Activated naive CD4-positive, alpha-beta T cell treated with anti-CD3 and anti-CD28 coated beads, Interleukin-2, amount 50 U/mL, for 72 hours (primary cell): ENCODE measurements around the gene SYNGR2. TPM values are rescaled to one million over a fixed set of nuclear protein-coding genes. Genes with fewer than 3 reads are reported as not detected.
A peak's percentile ranks its signal among the peaks of the same experiment; 100 is the strongest.

Source experiments
- ATAC-seq, 2 donors: fragments of 150-1000 bp; cut with Tn5 transposase; 2 replicates each; pipeline ENCODE4 v1.10.0; 2021; ENCODE audit warnings: mild to moderate bottlenecking in 2 of 2, moderate library complexity in 2 of 2
- DNase-seq, 2 donors: peaks; one replicate each; pipeline ENCODE4 v3.0.0; 2021 to 2022; ENCODE audit warnings: low spot score in 2 of 2
- H3K27ac Mint-ChIP-seq, 2 donors: one replicate each; pipeline ENCODE4 v1.8.0; 2022; ENCODE audit warnings: mild to moderate bottlenecking in 2 of 2, mixed read lengths in 2 of 2
- H3K36me3 Mint-ChIP-seq, 2 donors: one replicate each; pipeline ENCODE4 v1.8.0; 2022; ENCODE audit warnings: mixed read lengths in 2 of 2
- H3K9me3 Mint-ChIP-seq, 2 donors: one replicate each; pipeline ENCODE4 v1.8.0; 2022; ENCODE audit warnings: mixed read lengths in 2 of 2
- total RNA-seq, 2 donors: library from RNA; stranded (reverse); gene quantifications; one replicate each; pipeline ENCODE4 v1.2.3, GENCODE V29; 2022

Gene SYNGR2
- total RNA-seq, 2 donors from 2014 or later, result 84.0 to 92.7 TPM

GRCh38 chr17:78127239-78127887, 41.0 kb upstream of the SYNGR2 start:
- H3K27ac Mint-ChIP-seq, result peak overlapping the region; percentile 44 to 93
- peaks cover 14 to 35% of the 10 kb centered on the region in 2 donors for H3K36me3 Mint-ChIP-seq
- DNase-seq (peak; percentile 58 to 78), ATAC-seq (peak; percentile 19 to 50)
- H3K9me3 Mint-ChIP-seq, result no peaks in the 10 kb centered on the region

DNA sequence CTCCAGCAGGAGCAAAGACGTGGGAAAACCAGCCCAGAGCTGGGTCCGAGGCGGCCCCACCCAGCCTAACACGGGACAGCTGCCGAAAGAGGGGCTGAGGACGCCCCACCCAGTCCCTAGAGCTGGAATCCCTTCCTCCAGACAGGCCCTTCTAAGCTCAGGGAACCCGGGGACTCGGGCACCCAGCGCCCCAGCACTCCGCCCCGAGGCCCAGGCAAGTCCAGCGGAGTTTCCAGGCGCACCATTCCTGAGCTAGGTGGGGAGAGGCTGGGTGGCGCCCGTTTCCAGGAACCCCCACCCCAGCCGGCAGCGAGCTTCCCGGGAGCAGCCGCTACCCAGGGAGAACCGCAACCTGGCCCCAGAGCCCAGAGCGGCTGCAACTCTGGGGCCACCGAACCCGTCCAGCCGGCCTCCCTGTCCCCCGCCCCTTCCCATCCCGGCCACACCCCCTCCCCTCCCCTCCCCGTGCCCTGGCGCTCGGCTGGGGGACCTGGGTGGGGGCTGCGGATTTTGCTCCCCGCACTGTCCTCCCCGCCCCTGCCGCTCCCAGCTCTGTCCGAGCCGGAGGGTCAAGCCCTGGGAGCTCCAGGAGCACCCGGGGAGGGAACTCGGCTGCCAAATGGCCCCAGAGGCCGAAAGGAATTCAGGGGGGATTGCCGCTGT, 40.4 kb upstream of the SYNGR2 start:
- Mint-ChIP-seq H3K27ac (peak overlapping the region; percentile 44 to 93), H3K36me3 (peaks cover 14 to 28% of the 10 kb centered on the region in 2 donors), H3K9me3 (no peaks in the 10 kb centered on the region)
- ATAC-seq (no peak), DNase-seq (no peak)

GRCh38 chr17:78128551-78129350, 39.6 kb upstream of the SYNGR2 start, which contains the start of gene TMC6:
Gene TMC6, minus strand, starts transcription at chr17:78128755. Its CDS starts 1,923 bp downstream, at chr17:78126832.
- DNase-seq (peak; percentile 66 to 82), ATAC-seq (peak; percentile 36 to 49)
- H3K27ac Mint-ChIP-seq, result peak within 1 kb of the TSS; percentile 88 to 95

DNA sequence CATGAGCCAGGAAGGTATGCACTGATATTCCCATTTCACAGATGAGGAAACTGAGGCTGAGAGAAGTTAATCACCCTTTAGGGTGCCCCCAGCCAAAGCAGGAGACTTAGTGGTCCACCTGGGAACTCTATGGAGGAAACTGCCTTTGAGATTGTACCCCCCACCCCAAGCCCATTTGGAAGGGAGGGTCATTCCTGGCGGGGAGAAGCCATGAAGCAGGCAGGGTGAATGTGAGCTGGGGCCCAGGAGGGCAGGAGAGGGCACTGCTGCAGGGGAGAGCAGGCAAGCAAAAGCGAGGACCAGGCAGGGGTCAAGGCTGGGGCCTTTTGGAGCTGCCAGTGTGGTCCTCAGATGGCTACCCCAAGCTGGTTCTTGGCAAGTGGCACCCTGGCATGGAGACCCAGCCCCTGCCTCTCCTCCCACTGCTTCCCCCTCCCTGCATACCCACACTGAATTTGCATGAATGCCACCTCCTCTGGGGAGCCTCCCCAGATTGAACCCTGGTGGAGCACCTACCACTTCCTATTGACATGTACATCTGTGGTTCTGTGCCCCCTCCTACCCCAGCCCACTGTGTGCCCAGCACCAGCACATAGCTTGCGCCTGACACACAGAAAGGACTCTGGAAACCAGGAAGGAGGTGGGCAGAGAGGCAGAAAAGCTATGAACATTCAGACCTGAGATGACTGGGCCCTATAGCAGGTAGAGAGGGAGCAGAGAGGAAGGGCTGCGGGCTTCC, 38.9 kb upstream of the SYNGR2 start:
- ATAC-seq, result peak in 1 of 2 donors; percentile 21
- DNase-seq, result peak in 1 of 2 donors; percentile 74
- Mint-ChIP-seq H3K36me3 (peaks cover 19 to 27% of the 10 kb centered on the region in 2 donors), H3K27ac (peak overlapping the region; percentile 88 to 95), H3K9me3 (no peaks in the 10 kb centered on the region)

More at GRCh38 chr17:78128551-78129350, 39.6 kb upstream of the SYNGR2 start, which contains the start of gene TMC6:
- peaks cover 14 to 25% of the 10 kb centered on the region in 2 donors for H3K36me3 Mint-ChIP-seq
- H3K9me3 Mint-ChIP-seq, result no peaks in the 10 kb centered on the region

- peaks cover 21 to 27% of the 10 kb centered on the region in 2 donors for H3K36me3 Mint-ChIP-seq
These were observed 38.3 kb upstream of the SYNGR2 start for GRCh38 chr17:78130090-78130436.

GRCh38 chr17:78130437-78131101, 37.8 kb upstream of the SYNGR2 start, which contains the start of gene TMC8:
Gene TMC8, plus strand, starts transcription at chr17:78130771. Its CDS starts 818 bp downstream, at chr17:78131589.
- DNase-seq, result peak; percentile 72 to 77
- no peaks in the 10 kb centered on the region for H3K9me3 Mint-ChIP-seq
- H3K36me3 Mint-ChIP-seq, result peaks cover 23 to 31% of the 10 kb centered on the region in 2 donors
- peak; percentile 48 to 49 for ATAC-seq
- peak within 1 kb of the TSS; percentile 95 for H3K27ac Mint-ChIP-seq

More at GRCh38 chr17:78130090-78130436, 38.3 kb upstream of the SYNGR2 start:
- no peaks in the 10 kb centered on the region for H3K9me3 Mint-ChIP-seq
- peak overlapping the region; percentile 40 to 95 for H3K27ac Mint-ChIP-seq
- no peak for ATAC-seq
- DNase-seq, result no peak

GRCh38 chr17:78131172-78132083, 37.0 kb upstream of the SYNGR2 start:
- Mint-ChIP-seq H3K27ac (peak overlapping the region; percentile 95), H3K9me3 (no peaks in the 10 kb centered on the region), H3K36me3 (peaks cover 30 to 40% of the 10 kb centered on the region in 2 donors)
- ATAC-seq (peak; percentile 16 to 18), DNase-seq (peak in 1 of 2 donors; percentile 58)

DNA sequence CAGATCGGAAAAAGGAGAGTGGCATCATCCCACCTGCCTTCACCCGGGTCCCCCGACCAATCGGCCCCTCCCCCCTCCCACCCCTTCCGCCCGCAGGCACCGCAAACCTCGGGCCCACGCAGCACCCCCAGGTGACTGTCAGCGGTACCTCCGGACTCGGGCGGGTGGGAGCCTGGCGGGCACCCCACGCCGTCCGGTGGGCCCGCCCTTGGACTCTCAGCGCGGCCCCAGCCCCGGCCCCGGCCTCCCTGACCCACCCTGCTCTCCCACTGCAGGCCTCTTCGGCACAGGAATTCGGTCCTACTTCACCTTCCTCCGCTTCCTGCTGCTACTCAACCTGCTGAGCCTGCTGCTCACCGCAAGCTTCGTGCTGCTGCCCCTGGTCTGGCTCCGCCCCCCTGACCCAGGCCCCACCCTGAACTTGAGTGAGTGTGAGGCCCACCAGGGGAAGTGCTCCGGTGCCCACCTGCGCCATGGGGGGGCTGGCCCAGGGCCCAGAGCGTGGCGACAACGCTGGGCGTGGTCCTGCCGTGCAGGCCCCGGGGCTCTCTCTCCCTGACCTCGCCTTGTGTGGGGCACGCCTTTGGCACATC, 36.2 kb upstream of the SYNGR2 start:
- no peaks in the 10 kb centered on the region for H3K9me3 Mint-ChIP-seq
- peak in 1 of 2 donors; percentile 80 for DNase-seq
- H3K27ac Mint-ChIP-seq, result peak overlapping the region; percentile 73 to 74
- peaks cover 30 to 46% of the 10 kb centered on the region in 2 donors for H3K36me3 Mint-ChIP-seq
- peak; percentile 5 to 6 for ATAC-seq

- Mint-ChIP-seq H3K27ac (peak overlapping the region; percentile 73 to 74), H3K36me3 (peaks cover 36 to 45% of the 10 kb centered on the region in 2 donors), H3K9me3 (no peaks in the 10 kb centered on the region)
- ATAC-seq, result no peak
- DNase-seq, result peak in 1 of 2 donors; percentile 34
These were observed 35.6 kb upstream of the SYNGR2 start for GRCh38 chr17:78132767-78133178.

GRCh38 chr17:78133179-78133951, 35.0 kb upstream of the SYNGR2 start:
- Mint-ChIP-seq H3K36me3 (peaks cover 36 to 43% of the 10 kb centered on the region in 2 donors), H3K9me3 (no peaks in the 10 kb centered on the region), H3K27ac (no peak overlapping the region)
- ATAC-seq (no peak), DNase-seq (no peak)

- DNase-seq, result peak in 1 of 2 donors; percentile 78
- Mint-ChIP-seq H3K9me3 (no peaks in the 10 kb centered on the region), H3K27ac (no peak overlapping the region), H3K36me3 (peaks cover 36 to 43% of the 10 kb centered on the region in 2 donors)
- ATAC-seq, result peak; percentile 9 to 39
These were observed 34.1 kb upstream of the SYNGR2 start for GRCh38 chr17:78133971-78134898.

DNA sequence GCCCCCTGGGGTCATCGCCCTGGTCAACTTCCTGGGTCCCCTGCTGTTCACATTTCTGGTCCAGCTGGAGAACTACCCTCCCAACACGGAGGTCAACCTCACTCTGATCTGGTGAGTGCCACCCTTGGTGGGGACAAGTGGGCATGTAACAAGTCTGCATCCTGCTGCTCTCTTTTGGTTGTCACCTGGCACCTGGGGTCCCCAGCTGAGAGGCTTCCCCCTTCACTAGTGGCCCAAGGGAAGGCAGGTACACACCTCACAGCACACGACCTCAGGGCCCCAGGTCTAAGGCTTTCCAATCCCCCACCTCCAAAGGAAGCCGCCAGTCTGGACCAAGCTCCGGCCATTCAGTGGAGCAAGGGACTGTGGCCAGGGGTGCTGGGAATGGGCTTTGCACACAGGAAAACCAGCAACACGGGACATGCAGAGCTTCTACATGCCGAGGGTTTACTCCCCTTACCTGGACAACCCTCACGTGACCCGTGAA, 33.4 kb upstream of the SYNGR2 start:
- Mint-ChIP-seq H3K27ac (no peak overlapping the region), H3K36me3 (peaks cover 37 to 43% of the 10 kb centered on the region in 2 donors), H3K9me3 (no peaks in the 10 kb centered on the region)
- ATAC-seq, result no peak
- DNase-seq, result no peak
